GM21576 (cell line): ENCODE measurements around the gene BPI.
"Not testable (repeated sequence)": the region's sequence is repeated elsewhere in the genome, so short reads cannot be mapped to it uniquely, and the experiment has no call there.

ENCODE experiments used
- ATAC-seq: cut with Tn5 transposase; IDR thresholded peaks from one replicate; pipeline ENCODE4 v1.9.1; 2021; ENCODE audit warnings: mild to moderate bottlenecking, moderate library complexity; ENCODE audit not compliant: unreplicated experiment

BPI gene

DNA sequence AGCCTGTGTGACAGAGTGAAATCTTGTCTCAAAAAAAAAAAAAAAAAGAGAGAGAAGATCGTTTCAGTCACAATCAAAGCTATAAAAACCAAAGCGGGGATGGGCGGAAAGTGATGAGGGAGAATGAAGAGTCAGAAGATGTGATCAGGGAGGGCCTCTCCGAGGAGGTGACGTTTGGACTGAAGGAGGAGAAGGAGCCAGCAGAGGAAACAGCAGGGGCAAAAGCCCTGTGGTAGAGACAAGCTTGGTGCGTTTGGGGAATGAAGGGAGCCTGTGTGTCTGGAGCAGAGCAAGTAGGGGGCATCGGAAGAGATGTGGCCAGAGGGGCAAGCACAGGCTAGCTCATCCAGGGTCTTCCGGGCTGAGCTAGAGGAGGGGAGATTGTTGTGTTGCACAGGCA lies 27.9 kb downstream of the BPI start:
- ATAC-seq: no peak

- no peak for ATAC-seq
Observed at GRCh38 chr20:38334016-38334415, 30.1 kb downstream of the BPI start.

- no peak for ATAC-seq
Observed at GRCh38 chr20:38336726-38337125, 32.8 kb downstream of the BPI start.

DNA sequence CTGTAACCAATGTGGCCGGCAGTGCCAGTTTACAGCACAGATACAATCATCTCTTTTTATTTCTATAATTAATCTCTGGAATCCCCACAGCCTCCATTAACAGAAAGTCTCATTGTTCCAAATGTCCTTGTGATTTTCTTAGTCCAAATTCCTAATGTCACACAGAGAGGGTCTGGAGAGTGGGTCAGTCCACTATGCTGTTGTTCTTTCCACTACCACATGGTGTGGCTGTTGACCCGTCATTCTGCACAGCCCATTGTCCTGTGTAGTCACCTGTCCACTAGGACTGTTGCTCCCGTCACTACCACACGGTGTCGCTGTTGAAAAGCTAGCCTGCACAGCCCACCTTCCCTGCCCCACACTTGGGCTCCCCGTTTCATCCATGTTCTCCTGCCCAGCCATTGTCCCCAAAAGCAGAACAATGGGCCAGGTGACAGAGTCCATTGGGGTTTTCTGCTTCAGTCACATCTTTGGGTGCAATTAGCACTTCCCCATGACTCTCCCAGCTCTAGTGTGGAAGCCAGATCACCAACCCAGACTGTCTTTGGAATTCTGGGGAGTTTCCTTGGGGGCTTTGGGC lies 33.7 kb downstream of the BPI start:
- no peak for ATAC-seq

GRCh38 chr20:38338849-38339520 lies 35.0 kb downstream of the BPI start:
- ATAC-seq: no peak

GRCh38 chr20:38339521-38339896 lies 35.6 kb downstream of the BPI start:
- not testable (repeated sequence) for ATAC-seq

GRCh38 chr20:38339997-38340396 lies 36.0 kb downstream of the BPI start:
- ATAC-seq: no peak

DNA sequence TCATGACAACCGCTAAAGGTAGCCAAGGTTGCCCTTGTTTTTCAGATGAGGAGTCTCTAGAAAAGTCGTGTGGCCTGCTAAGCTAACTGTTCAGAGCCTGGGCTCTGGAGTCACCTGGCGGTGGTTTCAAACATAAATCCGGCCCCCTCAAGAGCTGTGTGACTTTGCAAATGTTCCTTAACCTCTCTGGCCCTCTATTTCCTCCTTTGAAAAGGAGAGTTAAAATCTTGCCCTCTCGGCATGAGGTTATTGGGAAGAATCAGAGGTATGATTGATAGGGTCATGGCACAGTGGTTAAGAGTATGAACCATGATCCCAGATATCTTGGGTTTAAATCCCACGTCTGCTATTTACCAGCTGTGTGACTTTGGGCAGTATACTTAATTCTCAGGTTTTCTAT lies 36.7 kb downstream of the BPI start:
- no peak for ATAC-seq

GRCh38 chr20:38342216-38342615 lies 38.3 kb downstream of the BPI start:
- ATAC-seq: no peak

DNA sequence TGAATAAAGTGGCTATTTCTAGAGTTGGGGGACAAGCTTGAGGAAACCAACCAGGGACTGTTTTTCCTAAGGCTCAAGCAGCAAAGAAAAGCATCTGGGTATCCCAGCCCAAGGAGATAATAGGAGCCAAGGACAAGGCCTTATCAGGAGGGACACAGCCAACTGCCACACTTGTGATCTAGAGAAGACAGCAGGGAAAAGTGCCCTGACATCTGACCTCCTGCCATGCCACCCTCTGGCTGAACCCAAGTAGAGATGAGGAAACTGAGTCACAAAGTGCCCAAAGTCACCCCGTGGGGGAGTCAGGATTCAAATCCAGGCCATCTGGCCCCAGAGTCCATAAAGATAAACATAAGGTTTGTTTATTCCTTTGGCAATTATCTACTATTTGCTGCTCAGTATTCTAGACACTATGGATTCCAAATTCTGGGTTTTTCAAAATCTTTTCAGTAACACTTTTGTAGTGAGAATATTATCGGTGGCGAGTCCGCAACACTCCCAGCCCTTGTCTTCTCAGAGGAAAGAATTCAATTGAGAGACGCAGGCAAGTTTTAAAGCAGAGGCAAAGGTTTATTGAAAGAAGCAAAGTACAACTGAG lies 38.9 kb downstream of the BPI start:
- no peak for ATAC-seq

DNA sequence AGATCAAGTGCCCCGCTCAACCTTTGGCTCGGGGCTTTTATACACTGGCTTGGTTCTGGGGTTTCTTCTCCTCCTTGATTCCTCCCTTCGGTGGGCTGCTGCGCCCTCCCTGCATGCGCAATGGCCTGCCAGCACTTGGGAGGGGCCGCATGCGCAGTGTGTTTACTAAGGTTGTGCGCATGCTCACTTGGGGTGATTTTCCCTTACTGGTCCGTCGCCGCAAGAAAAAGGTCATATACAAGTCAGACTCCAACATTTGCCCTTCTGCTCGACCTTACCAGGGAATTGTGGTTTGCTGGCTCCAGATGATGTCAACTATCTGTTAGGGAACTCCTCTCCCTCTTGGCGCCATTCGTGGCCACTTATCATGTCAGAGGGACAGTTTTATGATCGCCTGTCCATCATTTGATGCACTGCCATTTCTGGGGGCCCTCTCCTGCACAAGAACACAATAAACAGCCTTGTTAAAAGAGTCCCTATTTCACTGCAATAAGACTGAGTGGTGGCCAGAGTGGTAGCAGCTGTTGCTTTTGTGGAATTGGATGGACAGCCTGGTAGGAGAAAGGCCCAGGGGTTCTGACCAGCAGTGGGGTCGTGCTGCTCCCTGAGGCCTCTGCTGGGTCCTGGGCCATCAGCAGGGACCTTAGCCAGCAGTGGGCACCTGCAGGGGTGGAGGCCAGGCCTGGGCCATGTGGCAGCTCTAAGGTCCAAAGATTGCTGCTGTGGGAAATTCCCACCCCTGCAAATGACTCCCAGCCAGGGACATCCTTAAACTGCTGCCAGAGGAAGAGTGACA lies 39.6 kb downstream of the BPI start:
- ATAC-seq: no peak

GRCh38 chr20:38344107-38344701 lies 40.2 kb downstream of the BPI start:
- ATAC-seq: no peak

- ATAC-seq: no peak
Observed at GRCh38 chr20:38345643-38346042, 41.7 kb downstream of the BPI start.

DNA sequence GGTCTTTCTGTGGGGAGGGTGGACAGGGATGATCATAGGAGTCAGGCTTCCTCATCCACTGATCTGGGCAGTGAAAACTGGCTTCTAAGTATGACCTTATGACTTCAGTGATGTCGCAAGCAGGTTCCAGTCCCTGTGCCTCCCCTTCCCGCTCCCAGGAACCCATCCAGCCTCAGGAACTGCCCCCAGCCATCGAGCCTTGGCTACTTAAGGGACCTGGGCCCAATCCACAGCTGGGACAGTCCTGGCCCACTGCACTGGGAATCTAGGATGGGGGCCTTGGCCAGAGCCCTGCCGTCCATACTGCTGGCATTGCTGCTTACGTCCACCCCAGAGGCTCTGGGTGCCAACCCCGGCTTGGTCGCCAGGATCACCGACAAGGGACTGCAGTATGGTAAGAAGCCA lies 42.3 kb downstream of the BPI start, which contains the start of gene LBP:
LBP (plus strand) TSS at position 236 of the 405 bp plus-strand sequence; CDS start at position 271, 35 bp downstream.
- ATAC-seq: no peak

DNA sequence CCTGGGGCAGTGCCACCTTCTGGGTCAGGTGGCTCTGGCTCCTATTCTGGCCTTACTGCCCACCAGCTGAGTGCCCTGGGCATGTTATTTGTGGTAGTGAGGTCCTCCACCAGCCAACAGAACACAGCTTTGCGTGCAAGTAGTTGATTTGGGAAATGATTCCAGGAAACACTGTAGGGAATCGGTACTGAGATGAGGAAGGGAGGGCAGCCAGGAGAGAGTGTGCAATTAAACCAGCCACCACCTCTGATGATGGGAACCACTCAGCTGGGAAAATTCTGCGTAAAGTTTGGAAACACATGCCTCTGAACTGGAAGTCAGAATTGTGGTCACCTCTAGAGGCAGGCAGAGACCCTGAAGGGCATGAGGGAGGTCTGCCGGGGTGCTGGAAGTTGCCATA lies 42.8 kb downstream of the BPI start:
- ATAC-seq: no peak

GRCh38 chr20:38349856-38350255 lies 45.9 kb downstream of the BPI start:
- no peak for ATAC-seq

DNA sequence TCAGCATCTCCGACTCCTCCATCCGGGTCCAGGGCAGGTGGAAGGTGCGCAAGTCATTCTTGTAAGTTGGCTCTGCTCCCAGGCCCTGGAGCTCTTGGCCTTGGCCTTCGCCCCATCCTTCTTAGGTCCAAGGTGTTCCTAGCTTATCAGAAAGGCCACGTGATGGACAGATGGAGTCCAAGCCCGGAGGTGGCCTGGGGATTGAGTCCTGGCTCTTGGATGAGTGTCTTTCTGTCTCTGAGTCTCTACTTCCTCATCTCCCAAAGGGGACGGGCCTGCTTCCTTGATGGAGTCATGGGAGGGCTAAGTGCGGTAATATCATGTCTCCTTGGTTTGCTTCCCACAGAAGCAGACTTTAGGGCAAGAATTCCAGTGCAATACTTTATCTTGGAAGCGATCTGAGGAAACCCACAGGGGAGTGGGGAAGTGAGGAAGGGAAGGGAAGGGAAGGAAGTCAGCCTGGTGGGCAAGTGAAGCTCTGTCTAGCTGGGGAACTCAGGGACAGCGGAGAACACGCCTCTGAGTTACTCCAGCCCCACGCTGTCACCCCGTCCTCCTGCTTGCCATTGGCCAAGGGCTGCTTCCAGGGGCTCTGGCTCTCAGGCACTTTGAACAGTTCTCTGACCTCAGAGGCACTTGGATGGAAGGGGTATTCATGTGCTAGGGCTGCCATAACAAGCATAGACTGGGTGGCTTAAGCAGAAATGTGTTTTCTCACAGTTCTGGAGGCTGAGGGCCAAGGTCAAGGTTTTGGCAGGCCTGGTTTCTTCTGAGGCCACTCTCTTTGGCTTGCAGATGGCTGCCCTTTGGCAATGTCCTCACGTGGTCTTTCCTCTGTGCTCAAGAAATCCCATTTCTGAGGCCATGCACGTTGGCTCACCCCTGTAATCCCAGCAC lies 47.2 kb downstream of the BPI start:
- ATAC-seq: no peak

- ATAC-seq: no peak
Observed at GRCh38 chr20:38353316-38353715, 49.4 kb downstream of the BPI start.

GRCh38 chr20:38354227-38354626 lies 50.3 kb downstream of the BPI start:
- ATAC-seq: no peak
